B cell (primary cell): ENCODE measurements around the gene PCLO. TPM values are rescaled to one million over a fixed set of nuclear protein-coding genes. Genes with fewer than 3 reads are reported as not detected.

Experiments used
- ATAC-seq: fragments of 200-7000 bp; cut with Tn5 transposase; one replicate; pipeline ENCODE4 v1.10.0; 2021; ENCODE audit warnings: low read depth, mild to moderate bottlenecking, moderate number of reproducible peaks, moderate library complexity
- CTCF ChIA-PET: fragments of 350-600 bp; sonication (Branson Sonifier 250); formaldehyde crosslinking; loops from one replicate; lab custom pipeline; 2021; ENCODE audit warnings: antibody characterized with exemption, inconsistent platforms; lab: Charles Lee
- POLR2A ChIA-PET: fragments of 350-600 bp; sonication (Branson Sonifier 250); formaldehyde crosslinking; loops from one replicate; lab custom pipeline; 2021; ENCODE audit warnings: antibody characterized with exemption; lab: Charles Lee
- DNase-seq: peaks from one replicate; pipeline ENCODE4 v3.0.0; 2013
- H2AFZ ChIP-seq: 2 replicates; pipeline ENCODE4 v1.6.1; 2012; ENCODE audit warnings: mild to moderate bottlenecking, low read depth, low read length; ENCODE audit not compliant: insufficient read depth, poor library complexity, severe bottlenecking
- H3K27ac ChIP-seq, 2 donors: 1 replicate in 1 of 2; 2 replicates in 1 of 2; pipeline ENCODE4 v1.5.1; 2012 to 2013; ENCODE audit warnings: low read length in 2 of 2, mild to moderate bottlenecking in 2 of 2, moderate library complexity in 1 of 2
- H3K27me3 ChIP-seq, 4 experiments: fragments of 200-600 bp in 1 of 4; sonication (generic) in 1 of 4; replicated peaks in 1 of 4; 1 replicate in 2 of 4; 2 replicates in 2 of 4; pipeline versions ENCODE4 v1.6.1 to v1.7.0; 2013 to 2016; ENCODE audit warnings: low read length in 3 of 4, mild to moderate bottlenecking in 2 of 4, mixed read lengths in 1 of 4, moderate library complexity in 1 of 4; ENCODE audit not compliant: insufficient read depth in 4 of 4, control insufficient read depth in 3 of 4; ENCODE audit errors: control extremely low read depth in 1 of 4
- H3K36me3 ChIP-seq, 2 experiments: replicated peaks in 1 of 2; 1 replicate in 1 of 2; 2 replicates in 1 of 2; pipeline versions ENCODE4 v1.6.1 to v1.7.1; 2013; ENCODE audit warnings: low read length in 1 of 2; ENCODE audit not compliant: insufficient read depth in 2 of 2, control insufficient read depth in 1 of 2; ENCODE audit errors: control extremely low read depth in 1 of 2, extremely low read depth in 1 of 2
- H3K4me1 ChIP-seq, 2 donors: fragments of 200-600 bp in 1 of 2; sonication (generic) in 1 of 2; 1 replicate in 1 of 2; 2 replicates in 1 of 2; pipeline versions ENCODE4 v1.5.1 to v1.6.1; 2013 to 2017; ENCODE audit warnings: low read length in 2 of 2; ENCODE audit not compliant: control insufficient read depth in 2 of 2, insufficient read depth in 2 of 2
- H3K4me2 ChIP-seq: replicated peaks from 2 replicates; pipeline ENCODE3; 2012; ENCODE audit warnings: mild to moderate bottlenecking, low read depth, low read length; ENCODE audit not compliant: poor library complexity, severe bottlenecking
- H3K4me3 ChIP-seq, 5 experiments: fragments of 200-600 bp in 1 of 5; sonication (generic) in 1 of 5; 1 replicate in 3 of 5; 2 replicates in 2 of 5; pipeline versions ENCODE4 v1.5.1 to v1.7.0; 2011 to 2016; ENCODE audit warnings: low read length in 4 of 5, mild to moderate bottlenecking in 4 of 5, low read depth in 2 of 5, control low read depth in 1 of 5, moderate library complexity in 1 of 5; ENCODE audit not compliant: insufficient read depth in 1 of 5; ENCODE audit errors: control extremely low read depth in 1 of 5, extremely low read depth in 1 of 5
- H3K79me2 ChIP-seq: fragments of 200-600 bp; sonication (generic); one replicate; pipeline ENCODE4 v1.6.0; 2016; ENCODE audit warnings: low read length; ENCODE audit not compliant: control insufficient read depth, insufficient read depth
- H3K9ac ChIP-seq: fragments of 200-600 bp; sonication (generic); 2 replicates; pipeline ENCODE4 v1.6.1; 2017; ENCODE audit warnings: mild to moderate bottlenecking, low read length, moderate library complexity
- H3K9me3 ChIP-seq, 3 donors: one replicate each; pipeline versions ENCODE4 v1.6.1 to v1.7.1; 2013; ENCODE audit warnings: low read length in 2 of 3; ENCODE audit not compliant: control insufficient read depth in 2 of 3, insufficient read depth in 1 of 3; ENCODE audit errors: control extremely low read depth in 1 of 3
- H4K20me1 ChIP-seq: 2 replicates; pipeline ENCODE4 v1.6.0; 2012; ENCODE audit warnings: mild to moderate bottlenecking, low read length; ENCODE audit not compliant: insufficient read depth, control insufficient read depth, poor library complexity, severe bottlenecking
- H3K27ac Mint-ChIP-seq: one replicate; pipeline ENCODE4 v1.8.0; 2021; ENCODE audit warnings: mixed read lengths
- H3K27me3 Mint-ChIP-seq: one replicate; pipeline ENCODE4 v1.8.0; 2021; ENCODE audit warnings: mixed read lengths
- H3K4me1 Mint-ChIP-seq: one replicate; pipeline ENCODE4 v1.8.0; 2021; ENCODE audit warnings: mixed read lengths
- H3K4me3 Mint-ChIP-seq: one replicate; pipeline ENCODE4 v1.8.0; 2021; ENCODE audit warnings: mixed read lengths
- H3K9me3 Mint-ChIP-seq: one replicate; pipeline ENCODE4 v1.8.0; 2022; ENCODE audit warnings: mixed read lengths; ENCODE audit not compliant: insufficient read depth
- EZH2 ChIP-seq: IDR thresholded peaks from 2 replicates; pipeline ENCODE4 v1.6.1; 2012; ENCODE audit warnings: borderline replicate concordance, low read depth, mild to moderate bottlenecking, moderate library complexity, low read length; ENCODE audit not compliant: insufficient read depth, poor library complexity, severe bottlenecking
- WGBS: methylation state at CpG from one replicate; pipeline ENCODE4 v1.1.5; 2013; ENCODE audit warnings: missing lambda C conversion rate; ENCODE audit not compliant: insufficient coverage; 5-methylcytosine and 5-hydroxymethylcytosine counted together
- intact Hi-C: fragments of 100-400 bp; cut with micrococcal nuclease; formaldehyde crosslinking; loops from one replicate; pipeline ENCODE4 v1.10.0; 2022
- polyA plus RNA-seq: library from polyadenylated mRNA; depleted of rRNA; stranded (reverse); fragments of >200 nt; gene quantifications from 2 replicates; pipeline ENCODE4 v1.2.3, GENCODE V29; 2012
- total RNA-seq, 2 donors: library from RNA; stranded (reverse); fragments of 120-200 nt in 1 of 2; gene quantifications; 1 replicate in 1 of 2; 2 replicates in 1 of 2; pipeline versions ENCODE4 v1.2.3 to v1.2.4, GENCODE V29; 2013 to 2022
- TF ChIP-seq, protein P1 (sequence below): fragments of 200-600 bp; IDR thresholded peaks from one replicate; pipeline ENCODE4 v1.8.0; 2022; ENCODE audit warnings: antibody characterized with exemption, mild to moderate bottlenecking

The PCLO gene
- total and polyA plus RNA-seq, 2 donors (not counting 1 experiment from before 2014, with no cell fraction given), result 0.01 to 0.32 TPM

DNA sequence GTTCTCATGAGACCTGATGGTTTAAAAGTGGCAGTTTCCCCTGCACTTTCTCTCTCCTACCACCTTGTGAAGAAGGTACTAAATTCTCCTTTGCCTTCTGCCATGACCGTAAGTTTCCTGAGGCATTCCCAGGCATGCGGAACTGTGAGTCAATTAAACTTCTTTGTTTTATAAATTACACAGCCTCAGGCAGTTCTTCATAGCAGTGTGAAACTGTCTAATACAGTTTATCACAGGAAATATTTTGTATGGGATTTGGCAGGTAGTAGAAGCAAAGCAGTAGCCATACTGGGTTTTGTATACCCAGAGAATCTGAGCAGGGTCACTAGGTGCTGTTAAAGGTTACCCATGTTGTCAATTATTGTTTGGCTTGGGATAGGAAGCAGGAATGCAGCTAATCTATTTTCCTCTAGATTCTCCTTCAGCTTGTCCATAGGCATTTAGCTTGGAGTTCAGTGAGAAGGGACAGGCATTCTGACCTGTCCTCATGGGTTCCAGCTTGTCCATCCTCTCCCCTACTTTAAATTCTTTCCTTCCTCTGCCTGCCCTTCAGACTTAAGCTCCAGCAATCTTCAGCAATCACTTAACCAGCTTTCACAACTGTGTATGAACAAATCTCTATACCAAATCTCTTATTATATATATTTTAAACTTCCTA lies 186.7 kb downstream of the PCLO start:
- ChIA-PET CTCF (no interaction called here), POLR2A (no interaction called here)
- Histone ChIP-seq H4K20me1 (no peaks in the 10 kb centered on the region), H3K9ac (no peak overlapping the region), H2AFZ (no peak overlapping the region), H3K27me3 (no peaks in the 10 kb centered on the region), H3K27ac (no peak overlapping the region), H3K9me3 (no peaks in the 10 kb centered on the region), H3K4me3 (no peak overlapping the region), H3K79me2 (no peaks in the 10 kb centered on the region), H3K4me1 (no peaks in the 10 kb centered on the region), H3K4me2 (no peak overlapping the region), H3K36me3 (no peaks in the 10 kb centered on the region)
- no peaks in the 10 kb centered on the region for H3K27me3 Mint-ChIP-seq
- no peak overlapping the region for H3K4me3 Mint-ChIP-seq
- ATAC-seq (no peak), DNase-seq (no peak)
- H3K9me3 Mint-ChIP-seq, result no peaks in the 10 kb centered on the region
- TF ChIP-seq EZH2, result no peak
- TF ChIP-seq, protein P1, sequence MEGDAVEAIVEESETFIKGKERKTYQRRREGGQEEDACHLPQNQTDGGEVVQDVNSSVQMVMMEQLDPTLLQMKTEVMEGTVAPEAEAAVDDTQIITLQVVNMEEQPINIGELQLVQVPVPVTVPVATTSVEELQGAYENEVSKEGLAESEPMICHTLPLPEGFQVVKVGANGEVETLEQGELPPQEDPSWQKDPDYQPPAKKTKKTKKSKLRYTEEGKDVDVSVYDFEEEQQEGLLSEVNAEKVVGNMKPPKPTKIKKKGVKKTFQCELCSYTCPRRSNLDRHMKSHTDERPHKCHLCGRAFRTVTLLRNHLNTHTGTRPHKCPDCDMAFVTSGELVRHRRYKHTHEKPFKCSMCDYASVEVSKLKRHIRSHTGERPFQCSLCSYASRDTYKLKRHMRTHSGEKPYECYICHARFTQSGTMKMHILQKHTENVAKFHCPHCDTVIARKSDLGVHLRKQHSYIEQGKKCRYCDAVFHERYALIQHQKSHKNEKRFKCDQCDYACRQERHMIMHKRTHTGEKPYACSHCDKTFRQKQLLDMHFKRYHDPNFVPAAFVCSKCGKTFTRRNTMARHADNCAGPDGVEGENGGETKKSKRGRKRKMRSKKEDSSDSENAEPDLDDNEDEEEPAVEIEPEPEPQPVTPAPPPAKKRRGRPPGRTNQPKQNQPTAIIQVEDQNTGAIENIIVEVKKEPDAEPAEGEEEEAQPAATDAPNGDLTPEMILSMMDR, result no peak
- no CpG with 5 or more reads among the region's 2 CpGs for WGBS
- H3K4me1 Mint-ChIP-seq, result no peaks in the 10 kb centered on the region
- H3K27ac Mint-ChIP-seq, result no peak overlapping the region
- intact Hi-C loops, result no loop called here

- no peaks in the 10 kb centered on the region for H4K20me1 ChIP-seq
- H3K36me3 ChIP-seq, result no peaks in the 10 kb centered on the region
- H3K79me2 ChIP-seq, result no peaks in the 10 kb centered on the region
- H3K9ac ChIP-seq, result no peak overlapping the region
- intact Hi-C loops, result no loop called here
- no peak for ATAC-seq
- no peaks in the 10 kb centered on the region for H3K9me3 ChIP-seq
- H3K27me3 ChIP-seq, result no peaks in the 10 kb centered on the region
- H2AFZ ChIP-seq, result no peak overlapping the region
- no peak for DNase-seq
- H3K27ac Mint-ChIP-seq, result no peak overlapping the region
- ChIA-PET POLR2A (no interaction called here), CTCF (no interaction called here)
- TF ChIP-seq, protein P1, result no peak
- no peak for TF ChIP-seq EZH2
- WGBS, result no CpG with 5 or more reads among the region's 1 CpG
- no peak overlapping the region for H3K4me3 ChIP-seq
- no peaks in the 10 kb centered on the region for H3K27me3 Mint-ChIP-seq
- no peaks in the 10 kb centered on the region for H3K9me3 Mint-ChIP-seq
- H3K4me2 ChIP-seq, result no peak overlapping the region
- no peak overlapping the region for H3K4me3 Mint-ChIP-seq
- no peaks in the 10 kb centered on the region for H3K4me1 ChIP-seq
- no peaks in the 10 kb centered on the region for H3K4me1 Mint-ChIP-seq
- no peak overlapping the region for H3K27ac ChIP-seq
These were observed 190.5 kb downstream of the PCLO start for GRCh38 chr7:82972135-82972534.
